Cortex of kidney (tissue), 1 donor: ENCODE measurements around the gene OR4D10.

Experiments used
- DNase-seq: peaks from one replicate; lab custom pipeline; 2025; lab: John Stamatoyannopoulos, UW

The OR4D10 gene

GRCh38 chr11:59528711-59529110 is 55.6 kb downstream of the OR4D10 start:
- no peak for DNase-seq
